ENCODE data around the gene KIAA1328.

DNA sequence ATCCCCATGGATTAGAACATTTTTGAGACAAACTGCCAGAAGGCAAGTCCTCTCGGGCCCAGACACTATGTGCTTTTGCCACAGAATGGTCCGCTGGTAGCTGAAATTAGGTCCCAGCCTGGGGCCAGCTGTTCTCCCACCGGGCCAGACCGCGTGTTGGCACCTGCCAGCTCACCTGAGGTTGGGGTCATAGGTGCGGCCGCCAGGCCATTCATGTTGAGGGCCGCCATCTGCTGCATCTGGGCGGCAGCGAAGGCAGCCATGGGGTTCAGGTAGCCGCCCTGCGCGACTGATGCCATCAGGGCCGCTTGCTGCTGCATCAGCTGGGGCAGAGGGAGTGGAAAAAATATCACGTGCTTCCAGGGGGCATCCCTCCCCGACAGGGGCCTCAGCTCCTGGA is 443.9 kb downstream of the KIAA1328 start:
- TF ChIP-seq, protein P1, sequence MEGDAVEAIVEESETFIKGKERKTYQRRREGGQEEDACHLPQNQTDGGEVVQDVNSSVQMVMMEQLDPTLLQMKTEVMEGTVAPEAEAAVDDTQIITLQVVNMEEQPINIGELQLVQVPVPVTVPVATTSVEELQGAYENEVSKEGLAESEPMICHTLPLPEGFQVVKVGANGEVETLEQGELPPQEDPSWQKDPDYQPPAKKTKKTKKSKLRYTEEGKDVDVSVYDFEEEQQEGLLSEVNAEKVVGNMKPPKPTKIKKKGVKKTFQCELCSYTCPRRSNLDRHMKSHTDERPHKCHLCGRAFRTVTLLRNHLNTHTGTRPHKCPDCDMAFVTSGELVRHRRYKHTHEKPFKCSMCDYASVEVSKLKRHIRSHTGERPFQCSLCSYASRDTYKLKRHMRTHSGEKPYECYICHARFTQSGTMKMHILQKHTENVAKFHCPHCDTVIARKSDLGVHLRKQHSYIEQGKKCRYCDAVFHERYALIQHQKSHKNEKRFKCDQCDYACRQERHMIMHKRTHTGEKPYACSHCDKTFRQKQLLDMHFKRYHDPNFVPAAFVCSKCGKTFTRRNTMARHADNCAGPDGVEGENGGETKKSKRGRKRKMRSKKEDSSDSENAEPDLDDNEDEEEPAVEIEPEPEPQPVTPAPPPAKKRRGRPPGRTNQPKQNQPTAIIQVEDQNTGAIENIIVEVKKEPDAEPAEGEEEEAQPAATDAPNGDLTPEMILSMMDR (IDR thresholded peaks at IDR 0.05), result no peak
- no peak for TF ChIP-seq POLR2A (IDR thresholded peaks at IDR 0.05)

Data from lower leg skin (tissue), 3 donors.